GM20000 (cell line): ENCODE data around the gene TP53I11.

Experiments used
- DNase-seq: peaks from one replicate; pipeline ENCODE4 v3.0.0; 2012; ENCODE audit warnings: low spot score
- CTCF ChIP-seq: IDR thresholded peaks from 2 replicates; pipeline ENCODE4 v1.5.1; 2012; ENCODE audit warnings: mild to moderate bottlenecking, control low read depth; ENCODE audit errors: extremely low read depth, missing control alignments

TP53I11 gene

GRCh38 chr11:44948155-44948554 is 2.5 kb downstream of the TP53I11 start:
- no peak for DNase-seq
- TF ChIP-seq CTCF = no peak

- TF ChIP-seq CTCF = no peak
- DNase-seq = no peak
These were observed 3.6 kb downstream of the TP53I11 start for GRCh38 chr11:44947114-44947513.

- no peak for DNase-seq
- TF ChIP-seq CTCF = no peak
These were observed 4.4 kb downstream of the TP53I11 start for GRCh38 chr11:44946263-44946662.

- TF ChIP-seq CTCF = no peak
- no peak for DNase-seq
These were observed 5.0 kb downstream of the TP53I11 start for GRCh38 chr11:44945666-44946065.

- no peak for TF ChIP-seq CTCF
- no peak for DNase-seq
These were observed 5.8 kb downstream of the TP53I11 start for GRCh38 chr11:44944853-44945235.

- no peak for TF ChIP-seq CTCF
- no peak for DNase-seq
These were observed 6.4 kb downstream of the TP53I11 start for GRCh38 chr11:44944181-44944852.

GRCh38 chr11:44943696-44944095 is 7.0 kb downstream of the TP53I11 start:
- TF ChIP-seq CTCF = no peak
- DNase-seq = no peak
